ENCODE data around the gene LPCAT3.

- no peak for TF ChIP-seq CTCF (IDR thresholded peaks at IDR 0.05)
- no peak for TF ChIP-seq POLR2A (IDR thresholded peaks at IDR 0.05)
Observed at GRCh38 chr12:6936636-6937480, 81.4 kb downstream of the LPCAT3 start.
